ENCODE measurements around the gene RHOT2.

DNA sequence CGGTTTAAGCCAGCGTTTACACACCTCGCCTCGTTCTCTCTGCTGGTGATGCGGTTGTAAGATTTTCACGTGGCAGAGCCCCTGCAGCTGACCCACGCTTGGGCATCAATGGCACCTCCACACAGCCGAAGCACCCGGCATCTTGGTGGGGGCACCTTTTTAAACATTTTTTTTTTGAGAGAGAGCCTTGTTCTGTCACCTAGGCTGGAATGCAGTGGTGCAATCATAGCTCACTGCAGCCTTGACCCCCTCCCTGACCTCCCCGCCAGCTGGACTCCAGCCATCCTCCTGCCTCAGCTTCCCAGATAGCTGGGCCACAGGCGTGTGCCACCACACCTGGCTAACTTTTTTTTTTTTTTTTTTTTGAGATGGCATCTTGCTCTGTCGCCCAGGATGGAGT is 13.9 kb upstream of the RHOT2 start:
- TF ChIP-seq, protein P1, sequence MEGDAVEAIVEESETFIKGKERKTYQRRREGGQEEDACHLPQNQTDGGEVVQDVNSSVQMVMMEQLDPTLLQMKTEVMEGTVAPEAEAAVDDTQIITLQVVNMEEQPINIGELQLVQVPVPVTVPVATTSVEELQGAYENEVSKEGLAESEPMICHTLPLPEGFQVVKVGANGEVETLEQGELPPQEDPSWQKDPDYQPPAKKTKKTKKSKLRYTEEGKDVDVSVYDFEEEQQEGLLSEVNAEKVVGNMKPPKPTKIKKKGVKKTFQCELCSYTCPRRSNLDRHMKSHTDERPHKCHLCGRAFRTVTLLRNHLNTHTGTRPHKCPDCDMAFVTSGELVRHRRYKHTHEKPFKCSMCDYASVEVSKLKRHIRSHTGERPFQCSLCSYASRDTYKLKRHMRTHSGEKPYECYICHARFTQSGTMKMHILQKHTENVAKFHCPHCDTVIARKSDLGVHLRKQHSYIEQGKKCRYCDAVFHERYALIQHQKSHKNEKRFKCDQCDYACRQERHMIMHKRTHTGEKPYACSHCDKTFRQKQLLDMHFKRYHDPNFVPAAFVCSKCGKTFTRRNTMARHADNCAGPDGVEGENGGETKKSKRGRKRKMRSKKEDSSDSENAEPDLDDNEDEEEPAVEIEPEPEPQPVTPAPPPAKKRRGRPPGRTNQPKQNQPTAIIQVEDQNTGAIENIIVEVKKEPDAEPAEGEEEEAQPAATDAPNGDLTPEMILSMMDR (IDR thresholded peaks at IDR 0.05): no peak
- TF ChIP-seq POLR2A (IDR thresholded peaks at IDR 0.05): no peak

All from Peyer's patch (tissue), 4 donors.